Right atrium auricular region (tissue), 2 donors: ENCODE measurements around the gene MS4A10. TPM values are rescaled to one million over a fixed set of nuclear protein-coding genes. Genes with fewer than 3 reads are reported as not detected.
"Not testable (repeated sequence)": the region's sequence is repeated elsewhere in the genome, so short reads cannot be mapped to it uniquely, and the experiment has no call there.

Experiments used
- DNase-seq: peaks from one replicate; pipeline ENCODE4 v3.0.0-alpha.2; 2019; ENCODE audit warnings: low spot score
- H3K27ac ChIP-seq, 2 donors: fragments of 200-600 bp; sonication (generic); 1 replicate in 1 of 2; 2 replicates in 1 of 2; pipeline ENCODE4 v1.5.1; 2016 to 2019
- H3K27me3 ChIP-seq, 2 donors: fragments of 200-600 bp; sonication (generic); one replicate each; pipeline versions ENCODE4 v1.5.1 to v1.6.0; 2017 to 2019
- H3K36me3 ChIP-seq: fragments of 200-600 bp; sonication (generic); one replicate; pipeline ENCODE4 v1.5.1; 2016
- H3K4me1 ChIP-seq, 2 donors: fragments of 200-600 bp; sonication (generic); one replicate each; pipeline versions ENCODE4 v1.5.1 to v1.6.0; 2017 to 2019
- H3K4me3 ChIP-seq, 2 donors: fragments of 200-600 bp; sonication (generic); 1 replicate in 1 of 2; 2 replicates in 1 of 2; pipeline ENCODE4 v1.5.1; 2017 to 2019; ENCODE audit warnings: mild to moderate bottlenecking in 1 of 2, moderate library complexity in 1 of 2
- H3K9me3 ChIP-seq, 2 donors: fragments of 200-600 bp; sonication (generic); one replicate each; pipeline ENCODE4 v1.5.1; 2019
- CTCF ChIP-seq, 2 donors: fragments of 200-600 bp; sonication (generic); IDR thresholded peaks; one replicate each; pipeline ENCODE4 v1.5.1; 2019; ENCODE audit warnings: antibody characterized with exemption in 2 of 2
- total RNA-seq, 2 donors: library from RNA; depleted of rRNA; stranded (reverse); fragments of >200 nt; gene quantifications; one replicate each; pipeline ENCODE4 v1.1.0, GENCODE V29; 2016

MS4A10 gene
- total RNA-seq, 2 donors from 2014 or later, result not detected

GRCh38 chr11:60756307-60757032 lies 28.7 kb upstream of the MS4A10 start, which contains the start of gene MS4A15:
Gene MS4A15 (plus strand): TSS chr11:60756867. CDS start chr11:60763734, 6,867 bp downstream.
- Histone ChIP-seq H3K27ac (no peak within 1 kb of the TSS), H3K27me3 (no peaks in the 10 kb centered on the region), H3K9me3 (no peaks in the 10 kb centered on the region), H3K4me3 (no peak within 1 kb of the TSS), H3K36me3 (no peaks in the 10 kb centered on the region), H3K4me1 (peaks cover 0 to 5% of the 10 kb centered on the region in 2 donors)
- DNase-seq, result no peak
- TF ChIP-seq CTCF (IDR thresholded peaks at IDR 0.05), result no peak

GRCh38 chr11:60757231-60757800 lies 27.8 kb upstream of the MS4A10 start:
- no peak for DNase-seq
- no peak overlapping the region for H3K27ac ChIP-seq
- no peak for TF ChIP-seq CTCF (IDR thresholded peaks at IDR 0.05)
- no peaks in the 10 kb centered on the region for H3K9me3 ChIP-seq
- no peaks in the 10 kb centered on the region for H3K27me3 ChIP-seq
- no peak overlapping the region for H3K4me3 ChIP-seq
- H3K36me3 ChIP-seq, result no peaks in the 10 kb centered on the region
- H3K4me1 ChIP-seq, result peaks cover 0 to 5% of the 10 kb centered on the region in 2 donors

- DNase-seq, H3K36me3 ChIP-seq, H3K27ac ChIP-seq, H3K4me3 ChIP-seq, H3K9me3 ChIP-seq, H3K27me3 ChIP-seq, H3K4me1 ChIP-seq: not testable (repeated sequence)
Observed at GRCh38 chr11:60758671-60759070, 26.5 kb upstream of the MS4A10 start.

DNA sequence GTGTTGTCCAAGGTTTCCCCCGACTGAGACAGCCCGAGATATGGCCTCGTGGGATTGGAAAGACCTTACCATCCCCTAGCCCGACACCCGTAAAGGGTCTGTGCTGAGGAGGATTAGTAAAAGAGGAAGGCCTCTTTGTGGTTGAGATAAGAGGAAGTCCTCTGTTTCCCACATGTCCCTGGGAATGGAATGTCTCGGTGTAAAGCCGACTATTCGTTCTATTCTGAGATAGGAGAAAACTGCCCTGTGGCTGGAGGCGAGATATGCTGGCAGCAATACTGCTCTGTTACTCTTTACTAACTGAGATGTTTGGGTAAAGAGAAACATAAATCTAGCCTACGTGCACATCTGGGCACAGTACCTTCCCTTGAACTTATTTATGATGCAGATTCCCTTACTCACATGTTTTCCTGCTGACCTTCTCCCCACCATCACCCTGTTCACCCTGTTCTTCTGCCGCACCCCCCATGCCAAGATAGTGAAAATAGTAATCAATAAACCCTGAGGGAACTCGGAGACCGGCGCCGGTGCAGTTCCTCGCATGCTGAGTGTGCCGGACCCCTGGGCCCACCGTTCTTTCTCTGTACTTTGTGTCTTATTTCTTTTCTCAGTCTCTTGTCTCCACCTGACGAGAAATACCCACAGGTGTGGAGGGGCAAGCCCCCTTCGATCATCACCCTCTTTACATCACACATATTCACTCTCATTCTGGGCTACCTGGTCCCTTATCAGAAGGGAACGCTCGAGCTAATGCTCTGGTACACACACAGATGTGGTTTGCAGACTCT lies 25.5 kb upstream of the MS4A10 start:
- not testable (repeated sequence) for DNase-seq, H3K27ac ChIP-seq, H3K4me3 ChIP-seq, H3K27me3 ChIP-seq, H3K36me3 ChIP-seq, H3K9me3 ChIP-seq, H3K4me1 ChIP-seq

GRCh38 chr11:60761436-60762190 lies 23.5 kb upstream of the MS4A10 start:
- Histone ChIP-seq H3K4me1 (peaks cover 0 to 5% of the 10 kb centered on the region in 2 donors), H3K4me3 (no peak overlapping the region), H3K27ac (no peak overlapping the region), H3K9me3 (no peaks in the 10 kb centered on the region), H3K27me3 (no peaks in the 10 kb centered on the region), H3K36me3 (no peaks in the 10 kb centered on the region)
- TF ChIP-seq CTCF (IDR thresholded peaks at IDR 0.05), result no peak
- no peak for DNase-seq

- H3K9me3 ChIP-seq, result no peaks in the 10 kb centered on the region
- no peak overlapping the region for H3K4me3 ChIP-seq
- no peaks in the 10 kb centered on the region for H3K36me3 ChIP-seq
- H3K27me3 ChIP-seq, result no peaks in the 10 kb centered on the region
- no peak for TF ChIP-seq CTCF (IDR thresholded peaks at IDR 0.05)
- H3K4me1 ChIP-seq, result peaks cover 0 to 5% of the 10 kb centered on the region in 2 donors
- H3K27ac ChIP-seq, result no peak overlapping the region
- DNase-seq, result no peak
Observed at GRCh38 chr11:60762851-60763691, 22.1 kb upstream of the MS4A10 start.
